GM21529 (cell line): ENCODE data around the gene SHMT2.
"Not testable (repeated sequence)": the region's sequence is repeated elsewhere in the genome, so short reads cannot be mapped to it uniquely, and the experiment has no call there.

Experiments
- ATAC-seq: cut with Tn5 transposase; IDR thresholded peaks from one replicate; pipeline ENCODE4 v1.9.1; 2021; ENCODE audit not compliant: unreplicated experiment

The SHMT2 gene

DNA sequence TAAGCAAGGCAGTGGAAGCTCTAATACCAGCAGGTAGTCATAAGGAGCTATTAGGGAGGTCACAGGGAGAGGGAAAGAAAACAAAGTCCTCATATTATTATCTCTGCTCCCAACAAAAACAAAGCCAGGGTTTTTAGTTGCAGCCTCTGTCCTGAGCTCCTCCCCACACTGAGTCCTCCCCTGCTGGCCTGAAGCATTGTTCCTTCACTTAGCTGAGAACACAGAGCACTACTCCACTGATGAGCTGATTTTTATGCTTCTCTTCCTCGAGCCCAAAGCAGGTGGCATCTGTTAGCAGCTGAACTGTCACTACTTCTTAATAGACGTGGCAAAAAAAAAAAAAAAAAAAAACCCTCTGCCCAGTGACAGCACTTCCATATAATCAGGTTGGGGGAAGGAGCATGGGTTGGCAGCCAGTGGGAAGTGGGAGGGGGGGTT lies 31.9 kb downstream of the SHMT2 start:
- ATAC-seq = no peak

DNA sequence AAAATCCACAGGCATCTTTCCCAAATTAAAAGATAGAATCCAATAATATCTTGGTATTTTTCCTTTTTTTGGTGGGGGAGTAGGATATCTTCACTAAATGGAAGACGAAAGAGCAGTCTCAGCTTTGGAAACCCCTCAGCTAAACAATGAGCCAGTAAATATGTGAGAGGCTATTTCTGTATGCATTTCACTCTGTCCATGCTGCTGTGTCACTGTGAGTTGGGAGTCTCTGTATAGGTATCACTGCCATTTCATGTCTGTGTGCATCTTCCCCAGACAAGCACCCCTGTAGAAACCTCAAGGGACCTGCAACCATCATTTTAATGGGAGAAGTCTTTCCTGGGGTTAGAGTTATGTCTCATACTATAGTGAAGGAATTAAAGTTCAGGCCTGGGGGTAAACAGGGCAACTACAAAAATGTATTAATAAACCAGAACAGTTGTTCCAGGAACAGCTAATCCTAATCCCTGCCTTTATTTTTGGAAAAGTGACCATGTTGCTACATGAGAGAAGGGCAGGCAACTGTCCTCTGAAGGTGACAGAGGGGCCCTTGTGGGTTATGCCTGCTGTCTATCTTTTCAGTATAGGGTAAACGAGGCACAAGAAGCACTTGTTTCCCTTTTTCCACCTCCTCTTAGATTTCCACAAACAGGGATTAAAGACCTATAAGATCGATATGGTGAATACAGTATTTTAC lies 32.8 kb downstream of the SHMT2 start:
- no peak for ATAC-seq

DNA sequence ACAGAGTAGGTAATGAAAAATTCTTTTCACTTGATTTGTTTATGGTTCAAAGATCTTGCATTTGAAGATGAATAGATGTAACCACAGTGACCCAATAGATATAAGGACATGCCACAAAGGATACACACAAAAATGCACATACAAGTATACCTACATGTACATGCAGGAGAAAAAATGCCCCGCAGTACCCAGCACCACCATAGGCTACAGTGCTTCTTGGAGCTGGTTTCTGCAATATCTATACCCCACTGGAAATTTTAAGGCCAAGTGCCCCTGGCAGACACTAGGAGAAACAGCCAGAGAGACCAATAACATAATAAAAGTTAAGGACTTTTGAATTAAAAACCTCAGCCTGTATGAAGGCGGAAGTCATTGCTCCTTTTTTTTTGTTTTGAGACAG lies 33.6 kb downstream of the SHMT2 start:
- no peak for ATAC-seq

DNA sequence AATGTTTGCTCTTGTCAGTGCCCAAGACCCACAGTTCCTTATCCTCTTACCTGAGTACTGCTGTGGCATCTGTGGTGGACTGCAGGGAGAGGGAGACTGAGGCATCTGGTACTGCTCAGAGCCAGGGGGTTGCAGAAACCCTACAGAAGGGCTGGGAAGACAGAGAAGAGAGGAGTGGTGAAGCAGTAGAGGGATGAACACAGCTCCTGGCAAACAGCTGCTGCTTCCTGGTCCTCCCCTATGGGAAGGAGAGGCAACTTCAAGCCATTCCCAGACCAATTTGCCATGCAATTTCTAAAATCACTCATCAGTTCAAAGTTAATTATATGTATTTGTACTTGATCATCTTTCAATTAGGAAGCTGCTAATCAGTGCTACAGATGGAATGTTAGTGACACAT lies 37.2 kb downstream of the SHMT2 start:
- no peak for ATAC-seq

DNA sequence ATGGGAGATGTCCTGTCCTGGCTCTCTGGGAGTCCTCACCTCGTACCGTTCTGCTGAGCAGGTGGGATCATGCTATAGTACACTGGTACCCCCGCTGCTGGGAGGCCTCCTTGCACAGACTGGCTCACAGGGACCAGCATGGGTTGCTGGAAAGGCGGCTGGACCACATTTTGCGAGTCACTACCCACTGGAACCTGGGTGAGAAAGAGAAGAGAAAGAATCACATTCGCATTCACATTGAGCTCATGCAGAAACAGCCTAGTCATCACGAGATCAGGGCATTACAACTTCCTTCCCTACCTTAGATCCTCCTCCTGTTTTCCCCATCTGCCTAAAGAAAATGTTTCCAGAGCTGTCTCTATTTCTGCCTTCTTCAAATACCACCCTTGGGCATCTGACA lies 38.8 kb downstream of the SHMT2 start:
- no peak for ATAC-seq

DNA sequence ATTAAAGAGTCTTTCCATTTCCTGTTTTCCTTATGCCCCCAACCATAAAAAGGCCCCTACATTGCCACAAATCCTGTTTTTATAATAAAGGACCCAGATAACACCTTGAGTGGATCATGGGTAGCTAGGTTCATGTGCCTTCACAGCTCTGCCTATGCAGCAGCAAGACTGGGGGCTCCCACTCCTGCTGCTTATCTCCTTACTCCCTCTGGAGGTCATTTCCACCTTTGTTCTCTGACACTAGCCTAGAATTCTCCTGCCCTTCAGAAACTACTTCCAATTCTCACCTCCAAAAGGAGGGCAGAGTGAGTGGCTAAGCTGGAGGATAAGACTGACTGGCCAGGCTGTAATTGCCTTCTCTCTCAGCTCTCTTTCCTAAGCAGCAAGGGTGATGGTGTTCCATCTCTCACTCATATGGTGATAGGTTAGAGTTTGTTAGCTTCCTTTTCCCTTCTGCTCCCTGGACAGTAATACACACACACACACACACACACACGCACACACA lies 41.5 kb downstream of the SHMT2 start:
- no peak for ATAC-seq

DNA sequence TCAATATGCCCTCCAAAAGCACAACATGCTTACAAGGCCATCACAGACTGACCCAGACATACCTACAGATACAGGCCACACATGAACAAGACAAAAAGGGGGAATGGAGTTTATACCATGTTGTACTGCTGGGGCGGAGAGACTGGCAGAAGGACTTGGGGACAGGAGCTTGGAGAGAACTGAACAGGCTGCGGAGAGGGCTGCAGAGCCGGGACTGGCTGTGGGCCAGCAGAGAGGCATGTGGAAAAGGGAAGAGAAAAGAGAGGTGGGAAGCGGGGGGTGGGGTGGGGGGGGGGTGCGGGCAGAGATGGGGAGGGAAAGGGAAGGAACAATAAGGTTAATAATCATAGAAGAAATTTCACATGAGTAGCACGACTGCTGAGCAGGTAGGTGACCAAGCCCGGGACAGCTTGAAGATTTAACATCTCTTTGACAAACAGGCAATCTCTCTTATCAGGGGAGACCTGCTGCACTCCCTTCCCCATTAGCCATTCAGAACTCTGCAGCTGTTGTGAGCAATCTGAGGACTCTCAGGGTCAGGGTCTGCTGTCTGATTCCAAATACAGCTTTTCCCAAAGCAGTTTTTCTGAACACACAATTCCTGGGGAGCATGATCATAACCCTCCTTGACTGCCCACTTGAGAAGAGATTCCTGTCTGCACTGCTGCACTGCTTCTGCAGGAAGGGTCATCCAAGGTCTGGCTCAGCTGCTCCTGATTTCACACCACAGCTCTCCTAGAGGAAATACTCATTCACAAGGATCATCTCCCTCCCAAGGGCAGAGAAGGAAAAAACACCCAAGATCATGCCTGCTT lies 43.0 kb downstream of the SHMT2 start:
- no peak for ATAC-seq

DNA sequence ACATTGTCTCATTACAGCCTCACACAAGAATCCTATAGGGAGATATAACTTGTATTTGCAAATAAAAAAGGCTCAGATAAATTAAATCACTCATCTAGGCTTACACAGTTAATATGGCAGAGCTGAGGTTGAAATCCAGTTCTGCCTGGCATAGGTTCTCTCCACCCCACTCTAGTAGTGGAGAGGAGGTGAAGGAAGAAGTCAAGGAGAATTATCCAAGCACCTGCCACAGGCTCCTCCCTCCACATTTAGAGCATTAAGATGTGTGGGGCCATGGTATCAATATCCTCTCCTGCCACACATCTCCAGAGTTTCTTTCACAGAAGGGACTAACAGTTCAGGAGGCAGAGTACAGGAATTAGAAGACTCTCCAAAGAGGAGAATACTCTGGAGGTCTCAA lies 44.0 kb downstream of the SHMT2 start:
- no peak for ATAC-seq

DNA sequence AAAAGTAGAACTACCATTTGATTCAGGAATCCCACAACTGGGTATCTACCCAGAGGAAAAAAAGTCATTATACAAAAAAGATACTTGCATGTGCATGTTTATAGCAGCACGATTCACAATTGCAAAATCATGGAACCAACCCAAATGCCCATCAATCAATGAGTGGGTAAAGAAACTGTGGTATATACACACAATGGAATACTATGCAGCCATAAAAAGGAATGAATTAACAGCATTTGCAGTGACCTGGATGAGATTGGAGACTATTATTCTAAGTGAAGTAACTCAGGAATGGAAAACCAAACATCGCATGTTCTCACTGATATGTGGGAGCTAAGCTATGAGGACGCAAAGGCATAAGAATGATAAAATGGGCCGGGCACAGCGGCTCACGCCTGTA lies 46.7 kb downstream of the SHMT2 start:
- not testable (repeated sequence) for ATAC-seq

DNA sequence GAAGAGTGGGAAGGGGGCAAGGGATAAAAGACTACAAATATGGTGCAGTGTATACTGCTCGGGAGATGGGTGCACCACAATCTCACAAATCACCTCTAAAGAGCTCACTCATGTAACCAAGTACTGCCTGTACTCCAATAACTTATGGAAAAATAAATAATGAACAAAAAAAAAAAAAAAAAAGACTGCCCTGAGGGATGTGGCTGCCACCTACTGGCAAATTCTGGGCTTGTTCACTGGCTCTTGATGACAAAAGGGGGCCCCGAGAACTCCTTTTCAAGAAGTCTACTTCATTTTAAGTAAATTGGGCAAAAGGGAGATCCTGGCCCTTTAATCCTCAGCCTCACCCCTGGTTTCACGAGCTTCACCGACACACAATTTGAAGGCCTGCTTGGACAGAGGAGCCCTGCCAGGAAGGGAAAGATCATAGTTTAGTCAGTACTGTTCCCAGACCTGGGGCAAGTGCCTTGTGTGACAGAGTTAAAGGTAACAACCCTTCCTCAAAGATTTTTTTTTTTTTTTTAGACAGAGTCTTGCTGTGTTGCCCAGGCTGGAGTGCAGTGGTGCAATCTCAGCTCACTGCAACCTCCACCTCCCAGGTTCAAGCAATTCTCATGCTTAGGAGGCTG lies 47.5 kb downstream of the SHMT2 start:
- ATAC-seq = no peak

DNA sequence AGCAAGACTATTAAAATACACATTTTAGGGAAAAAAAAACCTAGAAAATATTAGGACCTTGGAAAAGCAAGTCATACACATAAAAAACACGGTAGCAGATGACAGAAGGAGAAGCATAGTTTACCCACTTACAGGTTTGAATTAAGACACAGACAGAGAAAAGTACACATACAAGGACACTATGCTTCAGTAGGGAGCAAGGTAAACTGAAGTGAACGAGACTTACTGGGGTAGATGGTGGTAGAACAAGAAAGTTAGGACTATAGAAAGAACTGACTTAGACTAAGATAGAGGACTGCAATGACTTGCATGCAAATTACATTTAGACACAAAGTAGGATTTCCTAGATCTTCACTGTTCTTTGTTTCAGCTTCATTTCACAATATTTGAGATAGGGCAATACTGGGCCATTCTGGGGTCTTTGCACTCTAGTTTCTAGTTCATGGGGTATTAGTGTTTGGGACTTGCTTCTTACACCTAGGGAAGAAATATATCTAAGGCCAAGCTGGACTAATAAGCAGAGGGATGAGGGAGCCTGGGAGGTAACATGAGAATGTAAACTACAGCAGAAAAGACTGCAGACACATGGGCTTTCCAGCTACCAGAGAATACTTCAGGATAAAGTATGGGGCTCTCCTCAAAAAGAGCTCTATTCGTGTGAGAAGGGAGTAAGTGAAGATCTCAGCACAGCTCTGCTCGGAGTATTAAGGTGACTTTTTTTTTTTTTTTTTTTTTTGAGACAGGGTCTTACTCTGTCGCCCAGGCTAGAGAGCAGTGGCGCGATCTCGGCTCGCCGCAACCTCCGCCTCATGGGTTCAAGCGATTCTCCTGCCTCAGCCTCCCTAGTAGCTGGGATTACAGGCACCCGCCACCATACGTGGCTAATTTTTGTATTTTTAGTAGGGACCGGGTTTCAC lies 49.2 kb downstream of the SHMT2 start:
- no peak for ATAC-seq

DNA sequence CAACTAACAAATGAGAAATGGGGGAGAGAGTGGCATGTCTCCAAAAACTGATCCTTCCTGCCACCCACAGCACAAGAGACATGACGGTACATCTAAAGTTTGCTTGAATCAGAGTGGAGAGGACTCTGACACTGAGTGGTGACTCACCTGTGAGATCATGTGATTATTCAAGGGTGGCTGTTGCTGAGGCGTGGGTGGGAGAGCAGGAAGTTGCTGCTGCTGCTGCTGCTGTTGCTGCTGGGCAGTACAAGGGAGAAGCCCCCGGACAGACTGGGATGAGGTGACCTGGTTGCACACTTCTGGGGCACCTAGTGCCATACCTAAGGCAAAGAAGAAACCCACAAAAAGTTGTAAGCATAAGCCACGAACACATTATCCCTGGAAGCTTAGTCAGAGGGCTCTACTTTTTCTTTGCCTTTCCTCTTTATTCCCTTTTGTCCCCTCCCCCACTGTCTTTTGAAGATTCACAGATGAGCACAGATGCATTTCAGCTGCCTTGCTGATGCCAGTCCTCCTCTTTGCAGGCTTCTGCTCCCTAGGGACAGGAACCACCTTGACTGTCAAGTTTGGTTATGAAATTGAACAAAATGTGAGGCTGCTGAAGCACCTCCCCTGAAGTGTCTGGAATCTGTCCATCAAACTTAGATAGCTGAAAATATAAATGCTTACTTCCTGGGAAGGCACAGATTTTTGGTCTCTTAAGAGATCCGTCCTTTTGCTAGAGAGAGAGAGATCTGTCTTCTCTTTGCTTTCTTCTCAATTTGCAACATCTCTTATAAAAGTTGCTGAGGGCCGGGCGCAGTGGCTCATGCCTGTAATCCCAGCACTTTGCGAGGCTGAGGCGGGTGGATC lies 50.9 kb downstream of the SHMT2 start:
- ATAC-seq = peak; percentile 97

DNA sequence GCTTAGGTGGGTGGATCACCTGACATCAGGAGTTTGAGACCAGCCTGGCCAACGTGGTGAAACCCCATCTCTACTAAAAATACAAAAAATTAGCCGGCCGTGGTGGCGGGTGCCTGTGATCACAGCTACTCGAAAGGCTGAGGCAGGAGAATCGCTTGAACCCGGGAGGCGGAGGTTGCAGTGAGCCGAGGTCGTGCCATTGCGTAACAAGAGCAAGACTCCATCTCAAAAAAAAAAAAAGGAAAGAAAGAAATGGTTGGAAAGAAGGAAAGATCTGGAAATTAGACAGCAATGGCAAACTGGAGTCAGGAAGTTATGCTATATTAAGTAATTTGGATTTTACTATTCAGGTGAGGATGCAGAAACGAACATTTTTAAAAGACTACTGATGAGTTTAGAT lies 52.6 kb downstream of the SHMT2 start:
- ATAC-seq = not testable (repeated sequence)
